Astrocyte (in vitro differentiated cells and primary cell): ENCODE data around the gene ADARB2.

Experiments
- CTCF ChIP-seq: IDR thresholded peaks from 2 replicates; pipeline ENCODE4 v1.5.1; 2011; ENCODE audit warnings: low read depth, mild to moderate bottlenecking, inconsistent platforms, low read length, moderate library complexity; ENCODE audit not compliant: insufficient read depth
- EZH2 ChIP-seq: IDR thresholded peaks from 2 replicates; pipeline ENCODE4 v1.6.1; 2012; ENCODE audit warnings: mild to moderate bottlenecking, low read length, inconsistent platforms; ENCODE audit not compliant: insufficient read depth

DNA sequence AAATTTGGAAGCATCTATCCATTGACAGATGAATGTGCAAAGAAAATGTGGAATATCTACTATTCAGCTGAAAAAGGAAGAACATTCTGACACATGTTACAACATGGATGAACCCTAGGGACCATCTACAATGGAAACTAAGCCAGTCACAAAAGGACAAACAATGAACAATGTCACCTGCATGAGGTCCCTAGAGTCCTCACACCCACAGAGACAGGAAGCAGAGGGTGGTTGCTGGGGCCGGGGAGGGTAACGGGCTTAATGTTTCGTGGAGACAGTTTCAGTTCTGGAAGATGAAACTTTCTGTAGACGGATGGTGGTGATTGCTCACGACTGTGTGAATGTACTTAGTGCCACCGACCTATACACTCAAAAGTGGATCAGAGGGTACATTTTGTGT lies 282.9 kb downstream of the ADARB2 start:
- no peak for TF ChIP-seq CTCF
- no peak for TF ChIP-seq EZH2
